Activated naive CD4-positive, alpha-beta T cell treated with anti-CD3 and anti-CD28 coated beads, Interleukin-2, amount 50 U/mL, for 72 hours (primary cell): ENCODE data around the gene UBE2C. TPM values are rescaled to one million over a fixed set of nuclear protein-coding genes. Genes with fewer than 3 reads are reported as not detected.
"Not testable (repeated sequence)": the region's sequence is repeated elsewhere in the genome, so short reads cannot be mapped to it uniquely, and the experiment has no call there.

Experiments used
- ATAC-seq, 2 donors: fragments of 150-1000 bp; cut with Tn5 transposase; 2 replicates each; pipeline ENCODE4 v1.10.0; 2021; ENCODE audit warnings: mild to moderate bottlenecking in 2 of 2, moderate library complexity in 2 of 2
- DNase-seq, 2 donors: peaks; one replicate each; pipeline ENCODE4 v3.0.0; 2021 to 2022; ENCODE audit warnings: low spot score in 2 of 2
- H3K27ac Mint-ChIP-seq, 2 donors: one replicate each; pipeline ENCODE4 v1.8.0; 2022; ENCODE audit warnings: mild to moderate bottlenecking in 2 of 2, mixed read lengths in 2 of 2
- H3K36me3 Mint-ChIP-seq, 2 donors: one replicate each; pipeline ENCODE4 v1.8.0; 2022; ENCODE audit warnings: mixed read lengths in 2 of 2
- H3K9me3 Mint-ChIP-seq, 2 donors: one replicate each; pipeline ENCODE4 v1.8.0; 2022; ENCODE audit warnings: mixed read lengths in 2 of 2
- total RNA-seq, 2 donors: library from RNA; stranded (reverse); gene quantifications; one replicate each; pipeline ENCODE4 v1.2.3, GENCODE V29; 2022

The UBE2C gene
- total RNA-seq, 2 donors from 2014 or later: 200 to 371 TPM

DNA sequence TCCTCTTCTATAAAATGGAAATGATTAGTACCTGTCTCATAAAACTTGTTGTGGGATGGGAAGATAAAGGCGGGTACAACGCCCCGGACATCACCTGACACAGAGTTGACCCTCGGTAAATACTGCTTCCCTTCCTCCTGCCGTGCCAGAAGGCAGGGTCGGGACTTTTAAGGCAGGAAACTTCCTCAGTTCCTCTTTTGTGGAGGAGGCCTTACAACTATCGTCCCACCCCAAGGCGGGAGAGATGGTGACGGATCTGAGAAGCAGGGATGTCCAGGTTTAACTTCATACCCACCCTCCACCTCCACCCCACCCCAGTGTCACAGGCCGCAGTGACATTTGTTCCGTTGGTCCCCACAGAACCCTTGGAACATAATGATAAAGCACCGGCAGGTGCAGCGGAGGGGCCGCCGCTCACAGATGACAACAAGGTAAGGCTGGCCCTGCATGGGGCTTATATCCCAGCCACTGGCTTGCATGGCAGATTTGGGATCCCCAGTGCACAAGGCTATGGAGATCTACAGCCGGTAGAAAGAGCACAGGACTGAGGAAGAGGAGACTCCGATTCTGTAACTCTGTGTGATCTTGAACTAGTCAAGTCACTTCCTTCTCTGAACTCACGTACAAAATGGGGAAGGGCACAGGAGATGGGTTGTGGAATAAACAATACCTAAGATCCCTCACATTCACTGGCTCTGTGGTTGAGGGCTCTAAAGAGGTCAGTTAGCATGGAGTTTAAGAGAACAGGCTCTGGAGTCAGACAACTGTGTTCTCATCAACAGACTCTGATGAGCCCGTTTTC lies 19.9 kb upstream of the UBE2C start:
- Mint-ChIP-seq H3K27ac (peak overlapping the region; percentile 85 to 95), H3K9me3 (no peaks in the 10 kb centered on the region), H3K36me3 (peaks cover 5 to 10% of the 10 kb centered on the region in 2 donors)
- ATAC-seq (no peak), DNase-seq (no peak)

- peaks cover 5 to 8% of the 10 kb centered on the region in 2 donors for H3K36me3 Mint-ChIP-seq
- H3K27ac Mint-ChIP-seq: peak overlapping the region in 1 of 2 donors; percentile 1
- DNase-seq (no peak), ATAC-seq (peak in 1 of 2 donors; percentile 27)
- no peaks in the 10 kb centered on the region for H3K9me3 Mint-ChIP-seq
Measured at GRCh38 chr20:45796337-45797065, 15.9 kb upstream of the UBE2C start.

DNA sequence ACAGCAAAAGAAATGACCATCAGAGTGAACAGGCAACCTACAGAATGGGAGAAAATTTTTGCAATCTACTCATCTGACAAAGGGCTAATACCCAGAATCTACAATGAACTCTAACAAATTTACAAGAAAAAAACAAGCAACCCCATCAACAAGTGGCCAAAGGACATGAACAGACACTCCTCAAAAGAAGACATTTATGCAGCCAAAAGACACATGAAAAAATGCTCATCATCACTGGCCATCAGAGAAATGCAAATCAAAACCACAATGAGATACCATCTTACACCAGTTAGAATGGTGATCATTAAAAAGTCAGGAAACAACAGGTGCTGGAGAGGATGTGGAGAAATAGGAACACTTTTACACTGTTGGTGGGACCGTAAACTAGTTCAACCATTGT lies 14.9 kb upstream of the UBE2C start:
- DNase-seq, H3K36me3 Mint-ChIP-seq, H3K9me3 Mint-ChIP-seq, H3K27ac Mint-ChIP-seq, ATAC-seq: not testable (repeated sequence)

GRCh38 chr20:45797955-45798354 lies 14.5 kb upstream of the UBE2C start:
- DNase-seq, H3K9me3 Mint-ChIP-seq, H3K27ac Mint-ChIP-seq, ATAC-seq, H3K36me3 Mint-ChIP-seq: not testable (repeated sequence)

- no peaks in the 10 kb centered on the region for H3K9me3 Mint-ChIP-seq
- H3K27ac Mint-ChIP-seq: peak overlapping the region in 1 of 2 donors; percentile 46
- no peaks in the 10 kb centered on the region for H3K36me3 Mint-ChIP-seq
- DNase-seq (peak in 1 of 2 donors; percentile 74), ATAC-seq (peak; percentile 90 to 96)
Measured at GRCh38 chr20:45798935-45799642, 13.4 kb upstream of the UBE2C start.

GRCh38 chr20:45801851-45802250 lies 10.6 kb upstream of the UBE2C start:
- no peaks in the 10 kb centered on the region for H3K36me3 Mint-ChIP-seq
- no peaks in the 10 kb centered on the region for H3K9me3 Mint-ChIP-seq
- ATAC-seq: no peak
- no peak for DNase-seq
- no peak overlapping the region for H3K27ac Mint-ChIP-seq

GRCh38 chr20:45810191-45810970 lies 2.1 kb upstream of the UBE2C start:
- H3K27ac Mint-ChIP-seq: peak overlapping the region; percentile 61 to 65

DNA sequence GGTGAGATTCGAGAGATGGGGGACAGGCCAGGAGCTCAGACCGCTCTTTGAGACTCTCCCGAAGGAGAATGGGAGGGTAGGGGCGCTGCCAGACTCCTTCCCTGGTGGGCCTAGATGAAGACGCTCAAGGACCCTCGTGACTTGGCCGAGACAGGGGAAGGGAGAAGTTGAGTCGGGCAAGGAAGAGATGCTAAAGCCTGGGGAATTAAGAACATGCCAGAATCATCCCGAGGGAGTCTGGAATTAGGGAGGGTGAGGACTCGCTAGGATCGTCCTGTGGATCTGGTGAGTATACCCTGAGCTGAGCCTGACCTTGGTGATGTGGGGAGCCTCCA lies 529 bp downstream of the UBE2C start:
- no peak for DNase-seq
- ATAC-seq: no peak
- H3K36me3 Mint-ChIP-seq: peaks cover 35 to 48% of the 10 kb centered on the region in 2 donors

More at GRCh38 chr20:45810191-45810970, 2.1 kb upstream of the UBE2C start:
- DNase-seq (no peak), ATAC-seq (no peak)
- Mint-ChIP-seq H3K9me3 (no peaks in the 10 kb centered on the region), H3K36me3 (peaks cover 29 to 35% of the 10 kb centered on the region in 2 donors)

DNA sequence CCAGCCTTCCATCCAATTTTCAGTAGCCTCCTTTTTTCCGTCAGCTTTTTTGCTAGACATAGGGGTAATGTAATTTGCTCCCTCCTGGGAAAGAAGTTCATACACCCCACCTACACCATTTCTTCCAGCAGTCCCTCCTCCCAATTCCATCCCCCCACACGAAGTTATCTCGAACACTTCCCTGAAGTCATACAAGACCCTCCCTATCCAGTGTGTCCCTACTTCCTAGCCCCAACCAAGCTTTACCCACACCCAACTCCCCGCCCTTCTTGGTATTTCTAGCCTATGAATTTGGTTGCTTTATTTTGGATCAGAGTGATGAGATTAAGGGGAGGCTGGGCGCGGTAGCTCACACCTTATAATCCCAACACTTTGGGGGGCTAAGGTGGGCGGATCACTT lies 1.0 kb downstream of the UBE2C start:
- DNase-seq: no peak
- Mint-ChIP-seq H3K9me3 (no peaks in the 10 kb centered on the region), H3K36me3 (peaks cover 35 to 48% of the 10 kb centered on the region in 2 donors), H3K27ac (peak overlapping the region; percentile 92 to 97)
- ATAC-seq: no peak

More for the DNA sequence above, 529 bp downstream of the UBE2C start:
- Mint-ChIP-seq H3K9me3 (no peaks in the 10 kb centered on the region), H3K27ac (peak overlapping the region; percentile 92 to 97)

DNA sequence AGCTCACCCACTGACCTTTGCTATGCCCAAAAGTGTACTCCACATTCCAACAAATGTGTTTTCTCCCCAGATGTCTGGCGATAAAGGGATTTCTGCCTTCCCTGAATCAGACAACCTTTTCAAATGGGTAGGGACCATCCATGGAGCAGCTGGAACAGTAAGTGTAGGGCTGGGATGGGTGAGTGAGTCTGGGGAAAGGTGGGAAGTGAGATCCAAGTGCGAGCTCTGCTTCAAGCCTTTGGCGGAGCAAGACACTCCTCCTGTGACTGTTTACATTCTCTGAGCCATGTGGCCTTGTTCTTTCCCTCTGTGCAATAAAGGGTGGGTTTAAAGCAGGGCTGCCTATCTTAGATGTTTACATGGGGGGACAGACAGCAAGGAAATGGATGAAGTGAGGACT lies 1.9 kb downstream of the UBE2C start:
- Mint-ChIP-seq H3K9me3 (no peaks in the 10 kb centered on the region), H3K27ac (no peak overlapping the region), H3K36me3 (peaks cover 35 to 48% of the 10 kb centered on the region in 2 donors)
- DNase-seq (no peak), ATAC-seq (no peak)

DNA sequence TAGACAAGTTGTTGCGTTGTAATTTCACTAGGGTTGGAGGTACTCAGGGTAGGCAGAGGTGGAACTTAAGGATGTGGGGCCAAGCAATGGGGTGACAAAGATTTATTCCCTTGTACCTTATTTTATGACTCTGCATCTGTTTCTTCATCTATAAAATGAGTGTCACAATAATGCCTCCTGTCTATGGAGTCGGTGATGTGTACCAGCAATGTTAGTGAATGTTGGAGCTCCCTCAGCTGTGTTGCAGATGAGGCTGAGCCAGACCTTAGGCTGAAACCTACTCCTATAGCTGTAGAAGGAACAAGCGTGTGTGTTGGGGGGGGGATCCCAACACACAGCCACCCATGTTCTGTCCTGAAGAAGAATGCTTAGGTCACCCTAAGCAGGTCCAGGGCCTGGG lies 4.5 kb downstream of the UBE2C start:
- Mint-ChIP-seq H3K36me3 (peaks cover 25 to 33% of the 10 kb centered on the region in 2 donors), H3K27ac (no peak overlapping the region), H3K9me3 (no peaks in the 10 kb centered on the region)
- ATAC-seq: no peak
- DNase-seq: no peak

- no peaks in the 10 kb centered on the region for H3K9me3 Mint-ChIP-seq
- ATAC-seq: no peak
- H3K36me3 Mint-ChIP-seq: peaks cover 19 to 27% of the 10 kb centered on the region in 2 donors
- no peak for DNase-seq
- H3K27ac Mint-ChIP-seq: peak overlapping the region in 1 of 2 donors; percentile 57
Measured at GRCh38 chr20:45817376-45818194, 5.1 kb downstream of the UBE2C start.

DNA sequence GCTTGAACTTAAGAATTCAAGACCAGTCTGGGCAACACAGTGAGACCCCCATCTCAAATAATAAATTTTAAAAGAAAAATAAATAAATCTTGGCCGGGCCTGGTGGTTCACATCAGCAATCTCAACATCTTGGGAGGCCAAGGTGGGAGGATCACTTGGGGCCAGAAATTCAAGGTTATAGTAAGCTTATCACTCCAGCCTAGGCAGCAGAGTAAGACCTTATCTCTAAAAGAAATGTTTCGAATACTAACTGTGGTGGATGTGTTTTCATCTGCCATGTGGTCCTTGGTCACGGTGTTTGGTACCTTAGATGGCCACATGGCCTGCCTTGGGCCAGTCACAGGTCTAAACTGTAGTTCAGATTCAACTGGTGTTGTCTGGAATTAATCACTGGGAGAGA lies 5.8 kb downstream of the UBE2C start:
- H3K36me3 Mint-ChIP-seq: peaks cover 12 to 20% of the 10 kb centered on the region in 2 donors
- DNase-seq (no peak), ATAC-seq (no peak)
- H3K27ac Mint-ChIP-seq: no peak overlapping the region
- no peaks in the 10 kb centered on the region for H3K9me3 Mint-ChIP-seq

- ATAC-seq (no peak), DNase-seq (no peak)
- Mint-ChIP-seq H3K27ac (no peak overlapping the region), H3K9me3 (no peaks in the 10 kb centered on the region), H3K36me3 (peaks cover 7 to 22% of the 10 kb centered on the region in 2 donors)
Measured at GRCh38 chr20:45819466-45819865, 7.0 kb downstream of the UBE2C start.

DNA sequence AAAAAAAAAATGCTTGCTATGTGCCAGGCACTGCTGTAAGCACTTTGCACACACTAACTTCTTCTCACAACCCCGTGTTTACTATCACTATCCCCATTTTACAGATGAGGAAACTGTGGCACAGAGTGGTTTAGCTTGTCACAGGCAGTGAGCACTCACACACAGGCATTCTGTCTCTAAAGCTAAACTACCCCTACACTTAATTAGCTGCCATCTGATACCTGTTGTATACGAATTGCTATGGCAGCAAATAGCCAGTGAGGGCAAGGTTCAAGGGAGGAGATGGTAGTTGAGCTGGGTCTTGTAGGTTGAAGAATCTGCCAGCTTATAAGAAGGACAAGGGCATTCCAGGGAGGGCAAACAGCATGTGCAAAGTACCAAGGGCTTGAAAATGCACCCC lies 9.5 kb downstream of the UBE2C start:
- no peak for ATAC-seq
- Mint-ChIP-seq H3K9me3 (no peaks in the 10 kb centered on the region), H3K36me3 (peaks cover 0 to 9% of the 10 kb centered on the region in 2 donors), H3K27ac (no peak overlapping the region)
- no peak for DNase-seq

DNA sequence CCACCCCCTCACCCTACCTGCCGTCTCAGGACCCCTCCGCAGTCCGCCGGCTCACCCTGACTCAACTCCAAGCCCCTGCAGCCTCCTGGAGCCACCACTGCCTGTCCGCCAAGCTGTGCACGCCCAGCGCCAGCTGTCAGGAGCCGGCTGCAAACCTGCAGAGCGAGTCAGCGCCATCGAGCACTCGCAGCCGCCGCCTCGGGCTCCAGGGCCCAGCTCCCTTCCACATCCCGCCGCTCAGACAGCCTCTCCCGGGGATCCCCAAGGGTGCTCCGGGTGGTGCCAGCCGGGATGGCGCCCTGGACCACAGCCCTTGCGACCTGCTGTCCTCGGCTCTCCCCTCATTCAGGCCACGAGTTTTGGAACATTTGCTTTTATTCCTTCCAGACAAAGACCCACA lies 10.4 kb downstream of the UBE2C start:
- Mint-ChIP-seq H3K9me3 (no peaks in the 10 kb centered on the region), H3K27ac (no peak overlapping the region)

More for the DNA sequence above, 10.4 kb downstream of the UBE2C start:
- DNase-seq (no peak), ATAC-seq (peak in 1 of 2 donors; percentile 14)
- peaks cover 0 to 9% of the 10 kb centered on the region in 2 donors for H3K36me3 Mint-ChIP-seq
